Fibroblast of pulmonary artery (primary cell): Measurements from ENCODE around the gene ARHGAP15.

Source experiments
- DNase-seq: peaks from one replicate; pipeline ENCODE4 v3.0.0-alpha.2; 2010; ENCODE audit warnings: low read depth
- H3K4me3 ChIP-seq: replicated peaks from 2 replicates; pipeline ENCODE4 v1.5.1; 2011; ENCODE audit warnings: low read depth, mild to moderate bottlenecking, control low read depth, low read length, moderate library complexity
- TF ChIP-seq, protein P1 (sequence below): IDR thresholded peaks from 2 replicates; pipeline ENCODE4 v1.5.1; 2011; ENCODE audit warnings: mild to moderate bottlenecking, control low read depth, low read length, inconsistent platforms; ENCODE audit errors: missing control alignments

ARHGAP15 gene

DNA sequence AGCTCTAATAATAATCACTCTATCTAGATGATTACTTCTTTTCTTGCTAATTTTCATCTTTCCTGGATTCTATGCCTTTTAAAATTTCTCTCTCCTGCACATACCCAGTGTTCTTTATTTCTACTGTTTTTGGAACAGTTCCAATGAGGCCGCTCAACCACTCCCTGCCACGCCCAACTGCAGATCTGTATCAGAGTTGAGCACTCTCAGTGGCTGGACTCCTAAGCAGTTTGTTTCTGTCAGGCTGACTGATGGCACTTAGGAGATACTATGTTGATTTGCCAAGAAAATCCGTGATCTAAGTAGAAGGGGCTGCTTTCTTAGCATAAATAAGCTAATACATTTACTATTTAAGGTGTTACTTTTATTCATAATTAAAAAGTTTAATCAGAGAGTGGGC lies 192.8 kb downstream of the ARHGAP15 start:
- TF ChIP-seq, protein P1, sequence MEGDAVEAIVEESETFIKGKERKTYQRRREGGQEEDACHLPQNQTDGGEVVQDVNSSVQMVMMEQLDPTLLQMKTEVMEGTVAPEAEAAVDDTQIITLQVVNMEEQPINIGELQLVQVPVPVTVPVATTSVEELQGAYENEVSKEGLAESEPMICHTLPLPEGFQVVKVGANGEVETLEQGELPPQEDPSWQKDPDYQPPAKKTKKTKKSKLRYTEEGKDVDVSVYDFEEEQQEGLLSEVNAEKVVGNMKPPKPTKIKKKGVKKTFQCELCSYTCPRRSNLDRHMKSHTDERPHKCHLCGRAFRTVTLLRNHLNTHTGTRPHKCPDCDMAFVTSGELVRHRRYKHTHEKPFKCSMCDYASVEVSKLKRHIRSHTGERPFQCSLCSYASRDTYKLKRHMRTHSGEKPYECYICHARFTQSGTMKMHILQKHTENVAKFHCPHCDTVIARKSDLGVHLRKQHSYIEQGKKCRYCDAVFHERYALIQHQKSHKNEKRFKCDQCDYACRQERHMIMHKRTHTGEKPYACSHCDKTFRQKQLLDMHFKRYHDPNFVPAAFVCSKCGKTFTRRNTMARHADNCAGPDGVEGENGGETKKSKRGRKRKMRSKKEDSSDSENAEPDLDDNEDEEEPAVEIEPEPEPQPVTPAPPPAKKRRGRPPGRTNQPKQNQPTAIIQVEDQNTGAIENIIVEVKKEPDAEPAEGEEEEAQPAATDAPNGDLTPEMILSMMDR, result no peak
- no peak overlapping the region for H3K4me3 ChIP-seq
- DNase-seq, result no peak

DNA sequence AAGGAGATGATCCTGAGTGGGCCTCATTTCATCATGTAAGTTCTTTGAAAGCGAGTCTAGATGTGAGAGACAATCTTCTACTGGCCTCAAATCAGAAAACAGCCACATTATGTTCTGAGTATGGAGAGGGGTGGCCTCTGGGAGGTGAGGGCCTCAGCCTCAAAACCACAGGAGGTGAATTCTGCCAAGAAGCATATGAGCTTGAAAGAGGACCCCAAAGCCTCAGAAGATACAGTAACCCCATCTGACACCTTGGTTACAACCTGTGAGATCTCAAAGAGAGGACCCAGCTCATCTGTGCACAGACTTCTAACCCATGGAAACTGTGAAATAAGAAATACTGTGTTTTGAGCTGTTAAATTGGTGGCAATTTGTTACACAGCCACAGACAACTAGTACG lies 200.1 kb downstream of the ARHGAP15 start:
- no peak overlapping the region for H3K4me3 ChIP-seq
- no peak for DNase-seq
- TF ChIP-seq, protein P1, result no peak

GRCh38 chr2:143333168-143333791 lies 204.1 kb downstream of the ARHGAP15 start:
- TF ChIP-seq, protein P1, result no peak
- no peak for DNase-seq
- H3K4me3 ChIP-seq, result no peak overlapping the region

DNA sequence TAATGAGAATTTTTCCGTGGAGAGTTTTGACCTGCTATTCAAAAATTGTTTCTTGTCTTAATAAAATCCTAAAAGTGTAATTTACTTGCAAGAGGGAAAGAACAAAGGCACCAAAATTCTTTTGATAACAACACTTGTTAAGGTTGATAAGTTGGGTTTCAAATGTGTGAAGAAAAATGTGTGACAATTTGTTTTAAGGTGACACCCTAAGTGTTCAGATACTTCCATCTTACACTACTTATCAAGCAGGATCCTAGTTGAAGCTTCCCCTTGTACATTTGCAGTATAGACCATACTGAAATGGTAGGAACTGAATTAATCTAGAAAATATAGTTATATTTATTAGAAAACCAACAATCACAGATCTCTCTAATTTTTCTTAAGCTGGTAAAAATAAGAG lies 204.6 kb downstream of the ARHGAP15 start:
- no peak for DNase-seq
- no peak overlapping the region for H3K4me3 ChIP-seq
- TF ChIP-seq, protein P1, result no peak

GRCh38 chr2:143334837-143335236 lies 205.6 kb downstream of the ARHGAP15 start:
- DNase-seq, result no peak
- TF ChIP-seq, protein P1, result no peak
- no peak overlapping the region for H3K4me3 ChIP-seq

GRCh38 chr2:143336719-143337210 lies 207.5 kb downstream of the ARHGAP15 start:
- DNase-seq, result no peak
- TF ChIP-seq, protein P1, result no peak
- no peak overlapping the region for H3K4me3 ChIP-seq

- no peak for DNase-seq
Measured at GRCh38 chr2:143341478-143341877, 212.3 kb downstream of the ARHGAP15 start.

More at GRCh38 chr2:143341478-143341877, 212.3 kb downstream of the ARHGAP15 start:
- no peak overlapping the region for H3K4me3 ChIP-seq
- TF ChIP-seq, protein P1, result no peak
